Pons (tissue), 1 donor: Measurements from ENCODE around the gene FCSK.
A peak's percentile ranks its signal among the peaks of the same experiment; 100 is the strongest.

Experiments used
- DNase-seq: peaks from one replicate; pipeline ENCODE4 v3.0.0-alpha.2; 2016; ENCODE audit warnings: low spot score

FCSK gene

GRCh38 chr16:70455910-70456309, 1.5 kb downstream of the FCSK start:
- DNase-seq: no peak

- no peak for DNase-seq
Measured at GRCh38 chr16:70457446-70458166, 3.2 kb downstream of the FCSK start.

- no peak for DNase-seq
Measured at GRCh38 chr16:70460737-70461261, 6.4 kb downstream of the FCSK start.

GRCh38 chr16:70463235-70463634, 8.8 kb downstream of the FCSK start:
- no peak for DNase-seq

- no peak for DNase-seq
Measured at GRCh38 chr16:70465999-70466804, 11.8 kb downstream of the FCSK start.

GRCh38 chr16:70466805-70467076, 12.3 kb downstream of the FCSK start:
- DNase-seq: no peak

GRCh38 chr16:70467113-70467512, 12.7 kb downstream of the FCSK start:
- DNase-seq: no peak

GRCh38 chr16:70467608-70468007, 13.2 kb downstream of the FCSK start:
- no peak for DNase-seq

GRCh38 chr16:70468776-70469525, 14.6 kb downstream of the FCSK start:
- DNase-seq: no peak

- DNase-seq: no peak
Measured at GRCh38 chr16:70470141-70470926, 15.9 kb downstream of the FCSK start.

- DNase-seq: no peak
Measured at GRCh38 chr16:70470927-70471341, 16.5 kb downstream of the FCSK start.

GRCh38 chr16:70472786-70473433, 18.5 kb downstream of the FCSK start:
- DNase-seq: no peak

GRCh38 chr16:70473446-70474319, 19.3 kb downstream of the FCSK start:
- no peak for DNase-seq

GRCh38 chr16:70474320-70475053, 20.1 kb downstream of the FCSK start:
- DNase-seq: no peak

GRCh38 chr16:70475054-70475871, 20.9 kb downstream of the FCSK start:
- no peak for DNase-seq

GRCh38 chr16:70476272-70477020, 22.1 kb downstream of the FCSK start:
- DNase-seq: peak; percentile 11

GRCh38 chr16:70478169-70478568, 23.8 kb downstream of the FCSK start:
- DNase-seq: no peak

- no peak for DNase-seq
Measured at GRCh38 chr16:70478912-70479341, 24.5 kb downstream of the FCSK start.
